ENCODE measurements around the gene USP10. TPM values are rescaled to one million over a fixed set of nuclear protein-coding genes. Genes with fewer than 3 reads are reported as not detected.

USP10 gene
- total RNA-seq, 1 donor from 2014 or later, result 107 TPM

- Histone ChIP-seq H3K9ac (ENCODE audit: low read length) (no peak overlapping the region), H3K79me2 (ENCODE audit: insufficient read depth, low read length) (peaks cover 32% of the 10 kb centered on the region), H3K27ac (ENCODE audit: low read depth, low read length) (no peak overlapping the region), H3K4me1 (ENCODE audit: insufficient read depth, low read length) (peaks cover 6% of the 10 kb centered on the region), H4K20me1 (ENCODE audit: insufficient read depth, low read length) (peaks cover 40% of the 10 kb centered on the region), H2AFZ (ENCODE audit: low read depth, low read length) (no peak overlapping the region), H3K4me2 (ENCODE audit: low read length) (no peak overlapping the region), H3K27me3 (ENCODE audit: insufficient read depth, low read length) (no peaks in the 10 kb centered on the region), H3K36me3 (ENCODE audit: insufficient read depth, low read length) (peaks cover 44% of the 10 kb centered on the region), H3K4me3 (ENCODE audit: insufficient read depth, low read depth, low read length) (no peak overlapping the region), H3K9me3 (ENCODE audit: insufficient read depth, low read depth, low read length) (no peaks in the 10 kb centered on the region)
- peaks cover 2% of the 10 kb centered on the region for H3K4me1 Mint-ChIP-seq (ENCODE audit: low read depth, unreplicated experiment)
- H3K36me3 Mint-ChIP-seq (ENCODE audit: low read depth, unreplicated experiment), result peaks cover 29% of the 10 kb centered on the region
- no peaks in the 10 kb centered on the region for H3K27me3 Mint-ChIP-seq (ENCODE audit: low read depth, unreplicated experiment)
- DNase-seq (ENCODE audit: low read depth), result no peak
- no peak for FAIRE-seq
- H3K27ac Mint-ChIP-seq (ENCODE audit: unreplicated experiment), result no peak overlapping the region
- no peaks in the 10 kb centered on the region for H3K9me3 Mint-ChIP-seq (ENCODE audit: unreplicated experiment)
- TF ChIP-seq CTCF (IDR thresholded peaks at IDR 0.05; ENCODE audit: insufficient read depth, low read depth, low read length), result no peak
- no peak for TF ChIP-seq EZH2 (IDR thresholded peaks at IDR 0.05; ENCODE audit: insufficient read depth, low read length)
- no peak overlapping the region for H3K4me3 Mint-ChIP-seq (ENCODE audit: unreplicated experiment)
Measured at GRCh38 chr16:84765616-84766580, 66.1 kb downstream of the USP10 start.

GRCh38 chr16:84766978-84767773 is 67.4 kb downstream of the USP10 start:
- H3K79me2 ChIP-seq (ENCODE audit: insufficient read depth, low read length), result peaks cover 27% of the 10 kb centered on the region
- peaks cover 29% of the 10 kb centered on the region for H3K36me3 Mint-ChIP-seq (ENCODE audit: low read depth, unreplicated experiment)
- DNase-seq (ENCODE audit: low read depth) (no peak), FAIRE-seq (no peak)
- H3K27me3 Mint-ChIP-seq (ENCODE audit: low read depth, unreplicated experiment), result no peaks in the 10 kb centered on the region
- H3K4me2 ChIP-seq (ENCODE audit: low read length), result no peak overlapping the region
- no peaks in the 10 kb centered on the region for H3K4me1 ChIP-seq (ENCODE audit: insufficient read depth, low read length)
- H2AFZ ChIP-seq (ENCODE audit: low read depth, low read length), result no peak overlapping the region
- no peaks in the 10 kb centered on the region for H3K27me3 ChIP-seq (ENCODE audit: insufficient read depth, low read length)
- H3K36me3 ChIP-seq (ENCODE audit: insufficient read depth, low read length), result peaks cover 44% of the 10 kb centered on the region
- no peak overlapping the region for H3K4me3 Mint-ChIP-seq (ENCODE audit: unreplicated experiment)
- no peak overlapping the region for H3K27ac ChIP-seq (ENCODE audit: low read depth, low read length)
- no peak for TF ChIP-seq CTCF (IDR thresholded peaks at IDR 0.05; ENCODE audit: insufficient read depth, low read depth, low read length)
- TF ChIP-seq EZH2 (IDR thresholded peaks at IDR 0.05; ENCODE audit: insufficient read depth, low read length), result no peak
- no peak overlapping the region for H3K4me3 ChIP-seq (ENCODE audit: insufficient read depth, low read depth, low read length)
- no peak overlapping the region for H3K27ac Mint-ChIP-seq (ENCODE audit: unreplicated experiment)
- H3K9ac ChIP-seq (ENCODE audit: low read length), result no peak overlapping the region
- H3K9me3 ChIP-seq (ENCODE audit: insufficient read depth, low read depth, low read length), result no peaks in the 10 kb centered on the region
- H3K9me3 Mint-ChIP-seq (ENCODE audit: unreplicated experiment), result no peaks in the 10 kb centered on the region
- peaks cover 39% of the 10 kb centered on the region for H4K20me1 ChIP-seq (ENCODE audit: insufficient read depth, low read length)
- H3K4me1 Mint-ChIP-seq (ENCODE audit: low read depth, unreplicated experiment), result no peaks in the 10 kb centered on the region
